HG03108 (cell line): ENCODE data around the gene GALT.

Experiments
- ATAC-seq: cut with Tn5 transposase; IDR thresholded peaks from one replicate; pipeline ENCODE4 v1.9.1; 2021; ENCODE audit warnings: moderate library complexity; ENCODE audit not compliant: unreplicated experiment

Gene GALT

DNA sequence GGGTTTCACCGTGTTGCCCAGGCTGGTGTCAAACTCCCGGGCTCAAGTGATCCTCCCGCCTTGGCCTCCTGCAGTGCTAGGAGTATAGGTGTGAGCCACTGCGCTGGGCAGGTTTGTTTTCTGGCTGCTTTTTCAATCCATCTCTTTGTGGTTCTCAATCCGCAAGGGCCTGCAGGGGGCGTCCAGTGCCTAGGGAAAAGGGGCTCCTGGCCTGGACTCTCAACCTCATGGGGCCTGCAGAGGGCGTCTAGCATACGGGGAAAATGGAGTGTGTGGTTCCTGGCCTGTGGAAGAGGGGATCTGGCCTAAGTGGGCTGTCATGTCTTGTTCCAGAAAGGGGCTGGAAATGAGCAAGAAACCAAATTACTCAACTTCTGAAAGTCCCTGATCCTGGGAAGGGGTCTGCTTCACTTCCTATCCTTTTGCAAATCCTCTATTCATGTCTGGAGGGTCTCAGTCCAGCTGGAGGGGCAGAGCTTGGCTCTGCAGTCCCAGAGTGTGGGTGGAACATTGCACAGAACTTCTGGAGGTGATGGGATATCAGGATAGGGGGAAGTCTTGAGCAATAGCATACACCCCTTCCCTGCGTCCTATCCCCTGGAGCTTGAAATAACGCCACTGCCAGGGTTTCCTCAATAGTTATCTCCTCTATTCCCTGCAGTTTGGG lies 28.7 kb downstream of the GALT start:
- no peak for ATAC-seq

DNA sequence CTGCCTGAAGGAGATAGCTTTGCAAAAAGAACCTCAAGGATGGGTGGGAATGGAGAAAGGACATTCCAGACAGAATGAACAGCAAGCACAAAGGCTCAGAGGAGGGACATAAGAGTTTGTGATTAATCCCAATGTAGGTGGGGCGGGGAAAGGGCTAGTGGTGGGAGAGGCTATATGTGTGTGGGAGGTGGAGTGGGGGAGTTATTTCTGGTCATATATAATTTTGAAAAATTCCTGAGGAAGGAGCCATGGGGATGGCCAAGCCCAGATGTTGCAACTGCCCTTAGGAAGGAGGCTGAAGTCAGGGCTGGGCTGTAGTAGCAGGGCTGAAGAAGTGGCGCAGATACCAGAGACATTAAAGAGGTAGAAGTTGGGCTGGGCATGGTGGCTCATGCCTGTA lies 29.4 kb downstream of the GALT start:
- ATAC-seq: no peak

DNA sequence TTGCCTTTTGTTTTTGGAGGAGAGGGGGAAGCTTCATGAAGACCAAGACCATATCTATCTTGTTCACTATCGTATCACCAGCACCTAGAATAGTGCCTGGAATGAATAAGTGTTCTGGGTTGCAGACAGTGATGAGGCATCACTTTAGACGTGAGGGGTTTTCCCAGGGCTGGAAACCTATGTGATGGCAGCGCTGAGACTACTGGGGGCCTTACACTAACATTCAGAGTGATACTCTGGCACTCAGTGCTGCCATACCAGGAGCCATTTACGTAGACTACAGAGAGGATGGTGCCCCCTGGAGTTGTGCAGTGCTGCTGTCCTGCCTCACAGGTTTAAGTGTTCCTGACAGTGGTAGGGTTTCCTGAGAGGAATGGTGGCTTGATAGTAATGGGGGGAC lies 37.7 kb downstream of the GALT start:
- no peak for ATAC-seq

DNA sequence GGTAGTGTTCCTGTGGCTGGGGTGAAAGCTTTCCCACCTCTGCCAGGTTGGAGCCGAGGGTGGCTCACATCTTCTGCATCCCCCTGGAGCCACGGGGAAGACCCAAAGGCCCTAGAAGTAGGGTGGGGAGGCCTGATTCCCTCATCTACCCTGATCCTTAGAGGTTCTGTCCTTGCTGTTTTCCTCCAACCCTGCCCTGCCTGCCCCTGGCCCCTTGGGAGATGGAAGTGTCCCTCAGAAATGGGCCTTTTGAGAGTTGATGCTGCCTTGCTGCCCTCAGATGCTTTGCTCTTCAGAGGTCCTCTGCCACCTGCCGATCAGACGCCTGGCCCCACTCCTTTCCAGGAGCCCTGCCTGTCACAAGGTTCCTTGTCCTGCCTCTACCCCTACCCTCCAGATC lies 38.3 kb downstream of the GALT start:
- no peak for ATAC-seq

DNA sequence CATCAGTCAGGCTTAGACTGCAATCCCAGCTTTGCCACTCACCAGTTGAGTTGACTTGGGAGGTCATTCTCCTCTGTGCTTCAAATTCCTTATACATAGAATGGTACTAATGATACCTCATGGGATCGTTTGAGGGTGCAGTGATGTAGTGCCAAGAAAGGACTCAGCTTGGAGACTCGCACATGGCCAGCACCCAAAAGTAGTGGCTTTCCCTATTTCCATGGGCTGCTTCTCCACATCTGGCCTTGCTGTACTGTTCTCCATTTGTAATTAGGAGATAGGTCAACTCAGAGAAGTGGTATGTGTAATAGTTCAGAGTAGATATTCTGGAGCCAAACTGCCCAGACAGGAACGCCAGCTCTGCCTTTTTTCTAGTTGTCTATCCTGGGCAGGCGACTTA lies 39.1 kb downstream of the GALT start:
- no peak for ATAC-seq

DNA sequence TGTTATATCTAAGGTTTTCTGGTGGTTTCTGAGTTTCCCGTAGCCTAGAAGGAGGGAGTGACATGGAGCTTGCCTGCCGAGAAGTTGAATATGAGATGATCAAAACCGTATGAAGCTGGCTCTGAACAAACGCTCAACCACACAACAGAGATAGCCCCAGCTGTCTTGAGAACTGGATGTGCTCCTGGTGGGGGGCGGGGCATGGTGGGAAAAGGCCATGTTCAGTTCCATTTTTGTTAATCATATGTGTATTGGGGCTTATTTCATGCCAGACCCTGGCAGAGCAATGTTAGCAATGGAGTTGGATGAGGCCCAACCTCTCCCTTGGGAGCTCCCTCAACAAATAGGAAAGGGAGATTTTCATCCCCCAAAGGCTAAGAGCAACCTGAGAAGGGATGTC lies 39.8 kb downstream of the GALT start:
- no peak for ATAC-seq

DNA sequence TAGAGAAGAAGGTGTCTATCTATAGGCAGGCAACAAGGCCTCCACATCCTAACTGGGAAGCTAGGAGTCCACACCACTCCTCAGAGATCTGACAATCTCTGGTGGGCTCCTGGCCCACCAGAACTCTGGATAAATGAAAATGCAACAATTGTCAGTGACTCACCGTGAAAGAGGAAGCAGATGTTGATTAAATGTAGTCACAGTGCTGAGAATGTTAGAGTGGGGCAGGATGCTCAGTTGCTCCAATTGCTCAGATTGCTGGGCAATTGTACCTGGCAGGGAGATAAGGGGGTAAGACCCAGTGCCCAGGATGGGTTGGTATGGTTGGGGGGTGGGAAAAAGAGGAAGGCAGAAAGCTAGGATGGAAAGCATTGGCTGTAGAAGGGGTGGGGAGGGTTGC lies 40.3 kb downstream of the GALT start:
- no peak for ATAC-seq

DNA sequence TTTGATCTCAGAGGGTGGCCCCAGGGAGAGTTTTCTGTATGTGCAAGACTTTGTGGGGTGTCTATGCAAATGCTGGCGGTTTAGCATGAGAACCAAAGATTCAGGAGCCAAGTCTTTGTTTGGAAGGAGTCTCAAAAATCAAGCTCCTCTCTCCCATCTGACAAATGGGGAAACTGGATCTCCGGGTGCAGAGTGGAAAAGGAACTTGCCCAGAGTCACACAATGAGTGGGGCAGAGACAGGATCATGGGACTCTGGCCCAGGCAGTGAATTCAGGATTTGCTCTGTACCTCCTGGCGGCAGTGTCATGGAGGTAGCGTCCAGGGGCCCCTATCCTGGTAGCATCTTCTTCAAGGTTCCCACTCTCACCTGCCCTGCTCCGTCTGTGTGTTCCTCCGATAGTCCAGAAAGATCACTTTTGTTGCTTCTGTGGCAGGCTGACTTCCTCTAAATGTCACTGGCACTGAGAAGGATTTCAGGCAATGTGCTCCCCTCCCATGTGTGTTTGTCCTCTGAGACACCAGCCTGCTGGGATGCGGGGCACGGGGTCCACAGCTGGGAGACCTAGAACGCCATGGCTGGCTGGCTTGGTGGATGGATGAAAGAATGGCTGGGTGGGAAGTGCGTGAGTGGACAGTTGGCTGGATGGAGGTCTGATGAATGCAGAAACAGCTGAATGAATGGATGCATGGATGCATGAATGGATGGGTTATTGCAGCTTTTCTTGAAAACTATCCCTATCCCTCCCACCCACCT lies 41.0 kb downstream of the GALT start:
- ATAC-seq: no peak

DNA sequence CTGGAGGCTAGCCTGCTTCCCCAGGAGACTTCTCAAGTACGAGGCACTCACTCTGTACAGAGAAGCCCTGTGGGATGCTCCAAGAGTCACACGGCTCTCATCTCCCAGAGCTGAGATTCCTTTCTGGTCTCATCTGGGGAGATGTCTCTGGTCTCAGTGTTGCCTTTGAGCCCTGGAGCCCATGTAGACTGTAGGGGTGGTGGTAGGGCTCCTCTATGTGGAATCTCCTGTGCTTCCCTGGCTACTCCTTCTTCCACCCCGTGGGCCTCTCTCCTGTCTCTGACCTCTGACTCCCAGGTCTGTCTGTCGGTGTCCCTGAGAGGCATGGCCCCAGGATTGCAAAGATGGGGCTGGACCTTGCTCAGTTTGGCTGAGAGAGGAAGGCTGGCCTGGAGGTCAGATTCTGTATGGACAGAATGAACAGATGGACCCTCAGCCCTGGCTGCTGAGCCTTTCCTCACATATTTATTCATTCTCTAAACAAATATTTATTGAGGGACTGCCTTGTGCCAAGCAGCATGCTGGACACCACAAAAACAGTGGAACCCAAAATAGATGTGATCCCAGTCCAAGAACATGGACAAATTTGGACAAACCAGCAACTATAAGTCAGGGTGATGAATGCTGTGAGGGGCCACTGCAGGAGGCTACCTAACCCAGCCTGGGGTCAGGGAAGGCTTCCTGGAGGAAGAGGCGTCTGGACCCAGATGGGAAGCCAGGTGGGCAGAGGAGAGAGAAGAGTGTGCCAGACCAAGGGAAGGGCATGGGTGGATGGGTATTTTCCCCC lies 42.0 kb downstream of the GALT start:
- no peak for ATAC-seq

DNA sequence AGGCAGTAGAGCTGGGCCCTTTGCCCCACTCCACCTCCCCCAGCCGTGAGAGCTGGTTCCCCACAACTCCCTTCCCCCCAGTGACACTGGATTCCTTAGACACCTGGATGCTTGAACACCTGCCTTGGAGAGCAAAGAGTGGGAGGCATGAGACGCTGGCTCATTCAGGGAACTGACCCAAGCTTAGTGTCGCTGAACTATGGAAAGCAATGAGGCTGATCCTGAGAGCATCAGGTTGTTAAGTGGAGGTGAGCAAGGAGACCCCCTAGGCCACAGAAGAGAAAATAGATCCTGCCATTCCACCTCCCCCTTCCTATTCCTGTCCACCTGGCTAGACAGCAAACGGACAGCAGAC lies 42.6 kb downstream of the GALT start:
- no peak for ATAC-seq

DNA sequence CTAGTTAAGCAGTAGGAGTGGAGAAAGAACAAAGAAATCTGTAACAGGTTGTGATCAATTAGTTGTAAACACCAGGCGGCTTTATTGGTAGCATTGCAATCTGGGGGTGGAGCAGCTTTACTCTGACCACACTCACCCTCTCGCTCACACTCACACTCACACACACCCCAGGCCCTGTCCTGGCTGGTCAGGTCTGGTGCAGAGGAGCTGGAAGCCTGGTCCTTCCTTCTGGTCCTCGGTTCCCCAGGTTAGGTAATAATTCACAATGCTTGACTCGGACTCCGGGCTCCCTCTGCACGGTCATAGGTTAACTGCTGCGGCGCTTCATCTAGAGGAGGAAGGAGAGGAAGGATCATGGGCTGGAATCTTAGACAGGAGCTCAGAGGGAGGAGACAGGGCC lies 43.0 kb downstream of the GALT start:
- ATAC-seq: no peak

DNA sequence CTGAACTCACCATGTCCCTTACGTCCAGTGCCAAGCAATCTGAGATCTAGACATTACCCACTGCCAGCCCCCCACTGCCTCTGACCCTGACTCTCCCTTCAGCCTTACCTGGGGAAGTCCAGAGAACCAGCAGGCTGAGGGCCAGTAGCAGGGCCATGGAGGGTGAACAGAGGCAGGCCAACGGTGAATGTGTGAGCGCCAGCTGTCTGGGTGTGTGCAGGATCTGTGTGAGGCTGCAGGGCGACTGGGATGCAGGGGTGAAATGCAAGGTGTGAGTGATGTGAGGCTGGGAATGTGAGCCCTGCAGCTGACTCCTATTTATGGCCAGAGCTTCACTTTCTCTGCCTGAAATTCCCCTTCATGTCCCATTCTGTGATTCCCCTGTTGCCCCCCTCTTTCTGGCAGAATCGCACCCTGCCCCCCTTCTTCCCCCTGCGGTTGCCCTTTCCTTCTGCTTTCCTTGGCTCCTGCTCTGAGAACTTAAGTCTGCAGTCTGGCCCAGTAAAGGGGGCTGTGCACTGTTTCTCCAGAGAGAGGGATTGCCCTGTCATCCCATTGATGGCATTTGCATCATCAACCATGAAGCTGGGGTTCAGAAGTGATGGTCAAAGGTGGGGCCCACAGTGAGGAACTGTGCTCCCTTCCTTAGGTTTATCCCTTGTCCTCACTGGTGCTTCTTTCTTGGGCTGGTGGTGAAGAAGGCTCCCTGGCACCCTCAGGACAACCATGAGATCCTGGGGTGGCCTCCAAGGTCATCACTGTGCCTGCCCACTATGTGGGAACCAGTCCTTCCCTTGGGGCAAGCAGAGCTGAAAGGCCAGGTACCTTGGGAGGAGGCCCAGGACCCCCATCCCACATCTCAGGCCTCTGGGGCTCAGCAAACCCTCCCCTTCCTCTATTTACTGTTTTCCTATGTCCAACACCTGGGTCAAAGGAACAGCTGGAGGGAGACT lies 44.8 kb downstream of the GALT start, which contains the start of gene CCL19:
CCL19 (minus strand) TSS at position 294 of the 953 bp plus-strand sequence; CDS start at position 157, 137 bp downstream.
- ATAC-seq: no peak

DNA sequence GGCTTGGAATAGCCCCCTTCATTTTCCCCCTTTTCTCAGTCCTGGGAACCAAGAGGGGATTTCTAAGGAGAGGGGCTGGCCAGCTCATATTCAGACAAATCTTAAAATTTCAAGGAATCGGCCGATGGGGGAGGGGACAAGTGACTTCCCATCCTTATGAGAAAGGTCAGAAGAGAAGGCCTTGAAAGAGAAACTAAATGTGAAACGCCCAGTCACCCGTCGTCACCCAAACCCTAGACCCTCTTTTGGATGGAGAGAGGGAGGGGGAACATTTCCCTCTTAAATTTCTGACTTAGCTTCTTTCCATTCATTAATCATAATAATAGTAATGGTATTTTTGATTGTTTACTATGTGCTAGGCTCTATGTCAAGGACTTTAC lies 45.5 kb downstream of the GALT start:
- ATAC-seq: no peak

DNA sequence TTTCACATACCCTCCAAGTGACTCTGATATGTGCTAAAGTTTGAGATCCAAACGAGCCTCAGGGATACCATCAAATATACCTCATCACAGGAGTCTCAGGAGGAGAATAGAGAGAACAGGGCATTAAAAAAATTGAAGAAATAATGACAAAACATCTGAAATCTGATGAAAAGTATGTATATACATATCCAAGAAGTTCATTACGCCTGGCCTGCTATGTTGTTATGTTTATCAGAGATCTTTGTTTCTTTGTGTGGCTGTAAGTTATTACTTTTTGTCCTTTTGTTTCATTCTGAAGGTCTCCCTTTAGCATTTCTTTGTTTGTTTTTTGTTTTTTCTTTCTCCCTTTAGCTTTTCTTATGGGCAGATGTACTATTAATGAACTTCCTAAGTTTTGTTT lies 47.1 kb downstream of the GALT start:
- no peak for ATAC-seq

DNA sequence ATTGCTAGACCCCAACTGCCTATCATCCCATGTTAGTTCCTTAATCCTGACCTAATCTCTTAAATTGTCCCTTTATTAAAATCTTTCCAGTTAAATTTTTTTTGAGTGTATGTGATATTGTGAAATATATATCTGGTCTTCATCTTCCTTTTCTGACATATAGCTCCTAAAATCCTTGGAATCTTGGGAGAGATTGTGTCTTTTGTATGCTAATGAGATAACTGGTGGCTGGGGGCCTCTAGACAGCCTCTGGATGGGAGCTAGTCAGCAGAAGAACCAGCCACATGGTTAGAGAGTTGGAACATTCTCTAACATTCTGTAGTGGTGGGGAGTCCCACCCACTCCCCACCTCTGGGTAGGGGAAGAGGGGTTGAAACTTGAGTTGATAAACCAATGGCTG lies 48.3 kb downstream of the GALT start:
- ATAC-seq: no peak
